Left lung (tissue), 10 donors: ENCODE results near the gene DGKB. TPM values are rescaled to one million over a fixed set of nuclear protein-coding genes. Genes with fewer than 3 reads are reported as not detected.

Experiments
- ATAC-seq: fragments of 200-7000 bp; cut with Tn5 transposase; one replicate; pipeline ENCODE4 v1.9.1; 2020; ENCODE audit warnings: moderate library complexity
- DNase-seq, 4 donors: peaks; one replicate each; pipeline ENCODE4 v3.0.0-alpha.2; 2013 to 2020
- H3K27ac ChIP-seq, 2 donors: fragments of 200-600 bp; sonication (generic) in 1 of 2; one replicate each; pipeline versions ENCODE4 v1.5.0 to v1.8.0; 2020 to 2021
- H3K27me3 ChIP-seq, 2 donors: fragments of 200-600 bp; sonication (generic) in 1 of 2; one replicate each; pipeline versions ENCODE4 v1.5.0 to v1.8.0; 2020 to 2021
- H3K36me3 ChIP-seq, 2 donors: fragments of 200-600 bp; sonication (generic) in 1 of 2; one replicate each; pipeline versions ENCODE4 v1.5.0 to v1.8.0; 2020 to 2021
- H3K4me1 ChIP-seq, 2 donors: fragments of 200-600 bp; one replicate each; pipeline ENCODE4 v1.8.0; 2021
- H3K4me3 ChIP-seq, 2 donors: fragments of 200-600 bp; sonication (generic) in 1 of 2; one replicate each; pipeline versions ENCODE4 v1.5.0 to v1.8.0; 2020 to 2021; ENCODE audit warnings: mild to moderate bottlenecking in 1 of 2
- H3K9me3 ChIP-seq, 2 donors: fragments of 200-600 bp; sonication (generic) in 1 of 2; one replicate each; pipeline versions ENCODE4 v1.5.0 to v1.8.0; 2020 to 2021
- CTCF ChIP-seq, 2 donors: fragments of 200-600 bp; sonication (generic) in 1 of 2; IDR thresholded peaks; one replicate each; pipeline versions ENCODE4 v1.5.0 to v1.8.0; 2021; ENCODE audit warnings: antibody characterized with exemption in 2 of 2
- intact Hi-C, 2 donors: fragments of 100-400 bp; cut with DNase I; formaldehyde crosslinking; loops; one replicate each; pipeline versions ENCODE4 v1.11.2 to v1.14.2; 2022
- polyA plus RNA-seq, 6 donors: library from polyadenylated mRNA; unstranded; fragments of 120-200 nt; gene quantifications; one replicate each; pipeline ENCODE4 v1.2.1, GENCODE V29; 2013; ENCODE audit not compliant: insufficient read length in 6 of 6
- total RNA-seq, 2 donors: library from RNA; stranded (reverse); fragmentation: NEBNext Ultra II Directional; extraction: Animal tissue kit (Norgen Biotek cat#: 25700); gene quantifications; one replicate each; pipeline ENCODE4 v1.2.1, GENCODE V29; 2021
- donor health status: DM: no; HTN: yes; CAD: no.
- donor health status: DM: no; HTN: no; CAD: no.

DGKB gene
- total and polyA plus RNA-seq, 8 donors = 0.15 to 0.31 (median 0.27) TPM; not detected in 1

- H3K27me3 ChIP-seq = no peaks in the 10 kb centered on the region
- no peak overlapping the region for H3K4me3 ChIP-seq
- intact Hi-C loops = no loop called here
- H3K36me3 ChIP-seq = no peaks in the 10 kb centered on the region
- no peaks in the 10 kb centered on the region for H3K4me1 ChIP-seq
- no peaks in the 10 kb centered on the region for H3K9me3 ChIP-seq
- no peak for ATAC-seq
- TF ChIP-seq CTCF (IDR thresholded peaks at IDR 0.05) = no peak
- DNase-seq = no peak
- H3K27ac ChIP-seq = no peak overlapping the region
Measured at GRCh38 chr7:14835384-14835783, 67.2 kb downstream of the DGKB start.

GRCh38 chr7:14834883-14835282 lies 67.7 kb downstream of the DGKB start:
- no peak for ATAC-seq
- H3K4me1 ChIP-seq = no peaks in the 10 kb centered on the region
- no peaks in the 10 kb centered on the region for H3K9me3 ChIP-seq
- H3K4me3 ChIP-seq = no peak overlapping the region
- no peaks in the 10 kb centered on the region for H3K36me3 ChIP-seq
- H3K27ac ChIP-seq = no peak overlapping the region
- intact Hi-C loops = no loop called here
- H3K27me3 ChIP-seq = no peaks in the 10 kb centered on the region
- no peak for TF ChIP-seq CTCF (IDR thresholded peaks at IDR 0.05)
- DNase-seq = peak in 1 of 4 donors; percentile 24

GRCh38 chr7:14834456-14834855 lies 68.1 kb downstream of the DGKB start:
- Histone ChIP-seq H3K27ac (no peak overlapping the region), H3K27me3 (no peaks in the 10 kb centered on the region), H3K36me3 (no peaks in the 10 kb centered on the region), H3K4me1 (no peaks in the 10 kb centered on the region), H3K4me3 (no peak overlapping the region), H3K9me3 (no peaks in the 10 kb centered on the region)
- ATAC-seq = no peak
- DNase-seq = no peak
- intact Hi-C loops = no loop called here
- no peak for TF ChIP-seq CTCF (IDR thresholded peaks at IDR 0.05)

- Histone ChIP-seq H3K4me1 (no peaks in the 10 kb centered on the region), H3K36me3 (no peaks in the 10 kb centered on the region), H3K27ac (no peak overlapping the region), H3K27me3 (no peaks in the 10 kb centered on the region), H3K9me3 (no peaks in the 10 kb centered on the region), H3K4me3 (no peak overlapping the region)
- TF ChIP-seq CTCF (IDR thresholded peaks at IDR 0.05) = no peak
- ATAC-seq (no peak), DNase-seq (no peak)
- intact Hi-C loops = no loop called here
Measured at GRCh38 chr7:14833707-14834106, 68.8 kb downstream of the DGKB start.

GRCh38 chr7:14828053-14828452 lies 74.5 kb downstream of the DGKB start:
- TF ChIP-seq CTCF (IDR thresholded peaks at IDR 0.05) = no peak
- Histone ChIP-seq H3K4me1 (no peaks in the 10 kb centered on the region), H3K4me3 (no peak overlapping the region), H3K9me3 (no peaks in the 10 kb centered on the region), H3K27ac (no peak overlapping the region), H3K36me3 (no peaks in the 10 kb centered on the region), H3K27me3 (no peaks in the 10 kb centered on the region)
- DNase-seq (no peak), ATAC-seq (no peak)
- intact Hi-C loops = no loop called here
